Endothelial cell of umbilical vein (primary cell): ENCODE results near the gene NEU3. TPM values are rescaled to one million over a fixed set of nuclear protein-coding genes. Genes with fewer than 3 reads are reported as not detected.
A peak's percentile ranks its signal among the peaks of the same experiment; 100 is the strongest.

Source experiments
- BruUV-seq: library from RNA; stranded (reverse); fragments of 400-500 nt; replicated peaks from 2 replicates; lab custom pipeline; 2021; lab: Mats Ljungman, UMichigan
- CTCF ChIA-PET: fragments of 300-600, 350-600 bp; sonication (Branson Sonifier 250); formaldehyde crosslinking; loops from one replicate; lab custom pipeline; 2021; ENCODE audit warnings: antibody characterized with exemption, inconsistent platforms; lab: Charles Lee
- POLR2A ChIA-PET: fragments of 300-600, 350-600 bp; sonication (Branson Sonifier 250); formaldehyde crosslinking; loops from one replicate; lab custom pipeline; 2021; ENCODE audit warnings: antibody characterized with exemption, inconsistent platforms; lab: Charles Lee
- DNase-seq: peaks from one replicate; pipeline ENCODE4 v3.0.0-alpha.2; 2011; ENCODE audit warnings: low read depth, low spot score
- FAIRE-seq: peaks from 2 replicates; lab custom pipeline; 2011; peaks lifted over from hg19 to GRCh38; lab: Jason Lieb, UNC
- H2AFZ ChIP-seq: 2 replicates; pipeline ENCODE4 v1.6.0; 2012; ENCODE audit warnings: low read depth, low read length, control low read depth, inconsistent platforms
- H3K27ac ChIP-seq: 2 replicates; pipeline ENCODE4 v1.5.1; 2011; ENCODE audit warnings: low read depth, mild to moderate bottlenecking, control low read depth, low read length, moderate library complexity; ENCODE audit not compliant: insufficient read depth
- H3K27me3 ChIP-seq, 2 experiments: 2 replicates each; pipeline versions ENCODE4 v1.6.0 to v1.6.1; 2011; ENCODE audit warnings: low read length in 2 of 2, mixed read lengths in 1 of 2; ENCODE audit not compliant: control insufficient read depth in 2 of 2, insufficient read depth in 2 of 2
- H3K36me3 ChIP-seq, 2 experiments: 2 replicates in 1 of 2; 3 replicates in 1 of 2; pipeline ENCODE4 v1.5.1; 2011; ENCODE audit warnings: low read length in 2 of 2, mild to moderate bottlenecking in 1 of 2, moderate library complexity in 1 of 2; ENCODE audit not compliant: control insufficient read depth in 2 of 2, insufficient read depth in 2 of 2; ENCODE audit errors: extremely low read depth in 1 of 2
- H3K4me1 ChIP-seq: 3 replicates; pipeline ENCODE4 v1.5.1; 2011; ENCODE audit warnings: mild to moderate bottlenecking, low read length; ENCODE audit not compliant: control insufficient read depth, insufficient read depth; ENCODE audit errors: extremely low read depth
- H3K4me2 ChIP-seq: 2 replicates; pipeline ENCODE4 v1.6.1; 2011; ENCODE audit warnings: low read length, control low read depth, mixed read lengths; ENCODE audit not compliant: insufficient read depth
- H3K4me3 ChIP-seq, 3 experiments: fragments of 200-600 bp in 1 of 3; sonication (generic), shearing (Covaris generic) in 1 of 3; replicated peaks in 1 of 3; 2 replicates each; pipeline ENCODE4 v1.5.1; 2011 to 2016; ENCODE audit warnings: control low read depth in 3 of 3, low read length in 3 of 3, mild to moderate bottlenecking in 2 of 3, inconsistent platforms in 1 of 3, low read depth in 1 of 3, moderate library complexity in 1 of 3; ENCODE audit not compliant: insufficient read depth in 1 of 3
- H3K79me2 ChIP-seq: 2 replicates; pipeline ENCODE4 v1.6.0; 2012; ENCODE audit warnings: low read length, inconsistent platforms; ENCODE audit not compliant: control insufficient read depth, insufficient read depth
- H3K9ac ChIP-seq: replicated peaks from 2 replicates; pipeline ENCODE3; 2011; ENCODE audit warnings: low read length, control low read depth; ENCODE audit not compliant: insufficient read depth; ENCODE audit errors: extremely low read depth
- H3K9me1 ChIP-seq: replicated peaks from 3 replicates; pipeline ENCODE4 v1.6.0; 2011; ENCODE audit warnings: mild to moderate bottlenecking, low read length; ENCODE audit not compliant: control insufficient read depth, insufficient read depth; ENCODE audit errors: extremely low read depth
- H3K9me3 ChIP-seq: replicated peaks from 2 replicates; pipeline ENCODE4 v1.5.1; 2012; ENCODE audit warnings: low read length, inconsistent platforms; ENCODE audit not compliant: control insufficient read depth, insufficient read depth
- H4K20me1 ChIP-seq: replicated peaks from 2 replicates; pipeline ENCODE3; 2011; ENCODE audit warnings: mild to moderate bottlenecking, low read length; ENCODE audit not compliant: control insufficient read depth, insufficient read depth; ENCODE audit errors: extremely low read depth
- EZH2 ChIP-seq: IDR thresholded peaks from 2 replicates; pipeline ENCODE4 v1.6.1; 2012; ENCODE audit warnings: borderline replicate concordance, low read depth, mild to moderate bottlenecking, moderate library complexity, low read length, inconsistent platforms; ENCODE audit not compliant: severe bottlenecking
- FOS ChIP-seq: IDR thresholded peaks from 2 replicates; pipeline ENCODE4 v1.6.1; 2011; ENCODE audit warnings: mild to moderate bottlenecking, low read length, moderate library complexity, borderline replicate concordance; ENCODE audit not compliant: insufficient read depth
- GATA2 ChIP-seq: IDR thresholded peaks from 2 replicates; pipeline ENCODE4 v1.7.0; 2011; ENCODE audit warnings: low read depth, mild to moderate bottlenecking, moderate library complexity, mixed read lengths, low read length; ENCODE audit not compliant: insufficient read length, insufficient read depth
- JUN ChIP-seq: IDR thresholded peaks from 2 replicates; pipeline ENCODE4 v1.6.1; 2011; ENCODE audit warnings: borderline replicate concordance, low read depth; ENCODE audit not compliant: insufficient read length, insufficient read depth
- MYC ChIP-seq: IDR thresholded peaks from one replicate; pipeline ENCODE4 v1.6.1; 2011; ENCODE audit warnings: mild to moderate bottlenecking, low read depth, low read length
- POLR2A ChIP-seq: IDR thresholded peaks from 2 replicates; pipeline ENCODE4 v1.6.1; 2012; ENCODE audit warnings: low read depth, mild to moderate bottlenecking, control low read depth, low read length
- POLR2AphosphoS5 ChIP-seq: IDR thresholded peaks from 2 replicates; pipeline ENCODE4 v1.6.1; 2012; ENCODE audit warnings: low read depth, mild to moderate bottlenecking, control low read depth, low read length, moderate library complexity; ENCODE audit not compliant: insufficient read depth
- dilution Hi-C: fragments of 300-500 bp; cut with MboI; formaldehyde crosslinking; loops from one replicate; pipeline ENCODE4 v1.15.0; 2019; ENCODE audit warnings: low sequenced_read_pairs; ENCODE audit not compliant: extremely low pct_ligation_motif_present
- intact Hi-C: fragments of 100-400 bp; cut with micrococcal nuclease; formaldehyde crosslinking; loops from one replicate; pipeline ENCODE4 v1.10.0; 2022
- polyA plus RNA-seq, 4 experiments: library from polyadenylated mRNA; depleted of rRNA in 3 of 4; stranded (reverse) in 3 of 4; unstranded in 1 of 4; fragments of >200 nt; gene quantifications; 2 replicates each; pipeline versions ENCODE4 v1.2.1 to v1.2.3, GENCODE V29; 2011 to 2012; ENCODE audit warnings: missing spikeins in 1 of 4
- total RNA-seq: library from RNA; stranded (reverse); gene quantifications from 2 replicates; pipeline ENCODE4 v1.2.3, GENCODE V29; 2021
- TF ChIP-seq, protein P1 (sequence below), 2 donors: IDR thresholded peaks; 1 replicate in 1 of 2; 2 replicates in 1 of 2; pipeline ENCODE4 v1.5.1; 2011; ENCODE audit warnings: low read length in 2 of 2, mild to moderate bottlenecking in 2 of 2, moderate library complexity in 2 of 2, control low read depth in 1 of 2, inconsistent platforms in 1 of 2, low read depth in 1 of 2; ENCODE audit not compliant: insufficient read depth in 1 of 2; ENCODE audit errors: extremely low read depth in 1 of 2
- TF ChIP-seq, protein P2 (sequence below): IDR thresholded peaks from 2 replicates; pipeline ENCODE4 v1.6.1; 2011; ENCODE audit not compliant: insufficient read depth, insufficient read length

The NEU3 gene
- total and polyA plus RNA-seq, 2 donors (not counting 3 experiments of a cell fraction or from before 2014, with no cell fraction given), result 5.9 to 7.0 TPM

DNA sequence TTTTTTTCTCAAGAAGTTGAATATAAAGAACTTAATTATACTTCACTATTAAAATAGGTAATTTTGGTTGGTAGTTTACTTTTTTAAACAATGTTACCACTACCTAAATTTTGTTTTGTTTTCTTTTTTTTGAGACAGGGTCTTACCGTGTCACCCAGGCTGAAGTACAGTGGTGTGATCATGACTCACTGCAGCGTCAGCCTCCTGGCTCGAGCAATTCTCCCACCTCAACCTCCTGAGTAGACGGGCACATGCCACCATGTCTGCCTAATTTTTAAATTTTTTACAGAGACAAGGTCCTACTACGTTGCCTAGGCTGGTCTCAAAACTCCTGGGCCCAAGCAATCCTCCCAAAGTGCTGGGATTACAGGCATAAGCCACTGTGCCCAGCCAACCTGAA lies 22.1 kb upstream of the NEU3 start:
- BruUV-seq, result no TSS peak
- intact Hi-C loops (no loop called here), dilution Hi-C loops (no loop called here)
- Histone ChIP-seq H2AFZ (no peak overlapping the region), H3K9ac (no peak overlapping the region), H3K27me3 (no peaks in the 10 kb centered on the region), H3K9me3 (no peaks in the 10 kb centered on the region), H3K79me2 (peaks cover 50% of the 10 kb centered on the region), H3K4me1 (no peaks in the 10 kb centered on the region), H3K4me2 (no peak overlapping the region), H3K27ac (peak overlapping the region; percentile 33), H3K4me3 (no peak overlapping the region), H3K9me1 (no peaks in the 10 kb centered on the region), H3K36me3 (peaks cover 6 to 11% of the 10 kb centered on the region in 2 experiments), H4K20me1 (peaks cover 3% of the 10 kb centered on the region)
- ChIA-PET POLR2A (no interaction called here), CTCF (interaction anchor here (1.7 kb wide), 1 partner anchor 37 kb away, joined by 4 read pairs; no protein-coding TSS in a partner anchor)
- TF ChIP-seq JUN, result no peak
- no peak for TF ChIP-seq EZH2
- TF ChIP-seq GATA2, result no peak
- TF ChIP-seq, protein P1, sequence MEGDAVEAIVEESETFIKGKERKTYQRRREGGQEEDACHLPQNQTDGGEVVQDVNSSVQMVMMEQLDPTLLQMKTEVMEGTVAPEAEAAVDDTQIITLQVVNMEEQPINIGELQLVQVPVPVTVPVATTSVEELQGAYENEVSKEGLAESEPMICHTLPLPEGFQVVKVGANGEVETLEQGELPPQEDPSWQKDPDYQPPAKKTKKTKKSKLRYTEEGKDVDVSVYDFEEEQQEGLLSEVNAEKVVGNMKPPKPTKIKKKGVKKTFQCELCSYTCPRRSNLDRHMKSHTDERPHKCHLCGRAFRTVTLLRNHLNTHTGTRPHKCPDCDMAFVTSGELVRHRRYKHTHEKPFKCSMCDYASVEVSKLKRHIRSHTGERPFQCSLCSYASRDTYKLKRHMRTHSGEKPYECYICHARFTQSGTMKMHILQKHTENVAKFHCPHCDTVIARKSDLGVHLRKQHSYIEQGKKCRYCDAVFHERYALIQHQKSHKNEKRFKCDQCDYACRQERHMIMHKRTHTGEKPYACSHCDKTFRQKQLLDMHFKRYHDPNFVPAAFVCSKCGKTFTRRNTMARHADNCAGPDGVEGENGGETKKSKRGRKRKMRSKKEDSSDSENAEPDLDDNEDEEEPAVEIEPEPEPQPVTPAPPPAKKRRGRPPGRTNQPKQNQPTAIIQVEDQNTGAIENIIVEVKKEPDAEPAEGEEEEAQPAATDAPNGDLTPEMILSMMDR (IDR thresholded peaks at IDR 0.05; ENCODE audit: extremely low read depth in 1 of 2, insufficient read depth in 1 of 2, low read depth in 1 of 2, low read length in 2 of 2), result no peak
- no peak for TF ChIP-seq FOS
- TF ChIP-seq MYC, result no peak
- TF ChIP-seq, protein P2, sequence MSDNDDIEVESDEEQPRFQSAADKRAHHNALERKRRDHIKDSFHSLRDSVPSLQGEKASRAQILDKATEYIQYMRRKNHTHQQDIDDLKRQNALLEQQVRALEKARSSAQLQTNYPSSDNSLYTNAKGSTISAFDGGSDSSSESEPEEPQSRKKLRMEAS, result no peak
- TF ChIP-seq POLR2AphosphoS5, result no peak
- TF ChIP-seq POLR2A, result no peak
- no peak for DNase-seq
- FAIRE-seq, result no peak
